Endothelial cell of umbilical vein (primary cell): ENCODE results near the gene ABTB2.

ENCODE experiments used
- EZH2 ChIP-seq: IDR thresholded peaks from 2 replicates; pipeline ENCODE4 v1.6.1; 2012; ENCODE audit warnings: borderline replicate concordance, low read depth, mild to moderate bottlenecking, moderate library complexity, low read length, inconsistent platforms; ENCODE audit not compliant: severe bottlenecking
- GATA2 ChIP-seq: IDR thresholded peaks from 2 replicates; pipeline ENCODE4 v1.7.0; 2011; ENCODE audit warnings: low read depth, mild to moderate bottlenecking, moderate library complexity, mixed read lengths, low read length; ENCODE audit not compliant: insufficient read length, insufficient read depth
- POLR2AphosphoS5 ChIP-seq: IDR thresholded peaks from 2 replicates; pipeline ENCODE4 v1.6.1; 2012; ENCODE audit warnings: low read depth, mild to moderate bottlenecking, control low read depth, low read length, moderate library complexity; ENCODE audit not compliant: insufficient read depth
- TF ChIP-seq, protein P1 (sequence below), 2 donors: IDR thresholded peaks; 1 replicate in 1 of 2; 2 replicates in 1 of 2; pipeline ENCODE4 v1.5.1; 2011; ENCODE audit warnings: low read length in 2 of 2, mild to moderate bottlenecking in 2 of 2, moderate library complexity in 2 of 2, control low read depth in 1 of 2, inconsistent platforms in 1 of 2, low read depth in 1 of 2; ENCODE audit not compliant: insufficient read depth in 1 of 2; ENCODE audit errors: extremely low read depth in 1 of 2

DNA sequence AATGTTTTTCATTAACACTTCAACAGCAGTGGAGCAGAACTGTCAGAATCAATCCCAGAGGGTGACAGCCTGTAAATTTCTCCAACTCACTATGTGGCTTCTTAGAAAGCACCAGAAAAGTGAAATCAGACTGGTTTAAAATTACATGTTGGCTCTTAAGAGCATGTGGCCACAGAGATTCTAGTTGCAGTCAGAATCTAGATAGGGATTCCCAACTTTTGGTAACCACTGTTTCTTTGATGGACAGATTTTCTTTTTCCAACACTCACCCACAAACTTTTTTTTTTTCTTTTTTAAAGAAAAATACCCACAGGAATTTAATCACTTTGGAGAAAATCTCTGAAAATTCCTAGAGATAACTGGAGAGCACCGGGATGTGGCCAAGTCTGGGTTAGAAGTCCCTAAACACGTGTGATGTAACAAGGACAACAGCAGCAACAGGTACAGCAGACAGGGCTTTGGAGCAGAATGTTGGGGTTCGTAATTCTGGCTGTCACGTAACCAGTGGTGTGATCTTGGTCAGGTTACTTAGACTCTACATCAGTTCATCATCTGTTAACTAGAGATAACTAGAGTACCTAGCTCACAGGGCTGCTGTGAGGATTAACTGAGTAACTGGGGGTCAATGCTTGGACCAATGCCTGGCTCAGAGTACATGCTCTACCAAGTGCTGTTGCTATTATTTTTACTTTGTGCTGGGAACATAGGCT lies 152.3 kb downstream of the ABTB2 start:
- TF ChIP-seq EZH2 (no peak), GATA2 (no peak), POLR2AphosphoS5 (no peak)
- TF ChIP-seq, protein P1, sequence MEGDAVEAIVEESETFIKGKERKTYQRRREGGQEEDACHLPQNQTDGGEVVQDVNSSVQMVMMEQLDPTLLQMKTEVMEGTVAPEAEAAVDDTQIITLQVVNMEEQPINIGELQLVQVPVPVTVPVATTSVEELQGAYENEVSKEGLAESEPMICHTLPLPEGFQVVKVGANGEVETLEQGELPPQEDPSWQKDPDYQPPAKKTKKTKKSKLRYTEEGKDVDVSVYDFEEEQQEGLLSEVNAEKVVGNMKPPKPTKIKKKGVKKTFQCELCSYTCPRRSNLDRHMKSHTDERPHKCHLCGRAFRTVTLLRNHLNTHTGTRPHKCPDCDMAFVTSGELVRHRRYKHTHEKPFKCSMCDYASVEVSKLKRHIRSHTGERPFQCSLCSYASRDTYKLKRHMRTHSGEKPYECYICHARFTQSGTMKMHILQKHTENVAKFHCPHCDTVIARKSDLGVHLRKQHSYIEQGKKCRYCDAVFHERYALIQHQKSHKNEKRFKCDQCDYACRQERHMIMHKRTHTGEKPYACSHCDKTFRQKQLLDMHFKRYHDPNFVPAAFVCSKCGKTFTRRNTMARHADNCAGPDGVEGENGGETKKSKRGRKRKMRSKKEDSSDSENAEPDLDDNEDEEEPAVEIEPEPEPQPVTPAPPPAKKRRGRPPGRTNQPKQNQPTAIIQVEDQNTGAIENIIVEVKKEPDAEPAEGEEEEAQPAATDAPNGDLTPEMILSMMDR (IDR thresholded peaks at IDR 0.05; ENCODE audit: extremely low read depth in 1 of 2, insufficient read depth in 1 of 2, low read depth in 1 of 2, low read length in 2 of 2): no peak
